ENCODE data around the gene ASNSD1. TPM values are rescaled to one million over a fixed set of nuclear protein-coding genes. Genes with fewer than 3 reads are reported as not detected.

The ASNSD1 gene
- total and polyA plus RNA-seq, 2 of the 13 experiments (the other 11 are each of a cell fraction or from before 2014, with no cell fraction given) = 35.1 to 96.6 TPM

DNA sequence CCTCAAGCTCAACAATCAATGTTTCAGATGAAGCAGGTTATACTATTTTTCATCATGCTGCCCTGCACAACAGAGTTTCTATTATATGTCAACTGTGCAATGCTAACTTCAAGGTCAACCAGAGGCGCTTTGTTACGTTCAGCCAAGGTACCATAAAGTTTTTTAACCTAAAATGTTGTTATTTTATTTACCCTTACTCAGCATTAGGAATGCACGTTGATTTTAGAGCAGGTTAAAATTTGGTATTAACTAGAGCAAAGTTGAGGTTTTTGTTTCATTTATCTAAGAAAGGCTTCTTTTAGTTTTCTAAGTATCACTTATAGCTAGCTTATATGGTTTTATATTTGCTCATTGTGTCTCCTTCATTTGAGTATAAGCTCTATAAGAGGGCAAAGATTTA lies 35.0 kb downstream of the ASNSD1 start:
- Histone ChIP-seq H4K20me1 (ENCODE audit: insufficient read depth, low read length) (no peaks in the 10 kb centered on the region), H2AFZ (ENCODE audit: low read length) (no peak overlapping the region), H3K27ac (ENCODE audit: extremely low read length, insufficient read depth, low read length) (no peak overlapping the region), H3K9ac (ENCODE audit: insufficient read depth, low read depth, low read length) (no peak overlapping the region), H3K9me3 (ENCODE audit: low read length) (no peaks in the 10 kb centered on the region), H3K4me2 (ENCODE audit: low read depth, low read length) (no peak overlapping the region), H3K4me3 (replicated peaks in 1 of 3; ENCODE audit: insufficient read depth in 1 of 3, low read depth in 2 of 3, low read length in 3 of 3) (no peak overlapping the region), H3K36me3 (replicated peaks in 1 of 2; ENCODE audit: control insufficient read depth in 1 of 2, insufficient read depth in 2 of 2, low read length in 2 of 2) (no peaks in the 10 kb centered on the region; a peak in 1 of 5 replicates), H3K27me3 (ENCODE audit: control insufficient read depth in 1 of 2, insufficient read depth in 2 of 2, low read length in 2 of 2) (no peaks in the 10 kb centered on the region), H3K4me1 (ENCODE audit: insufficient read depth, low read length) (no peaks in the 10 kb centered on the region), H3K79me2 (ENCODE audit: insufficient read depth, low read length) (no peaks in the 10 kb centered on the region)
- ChIA-PET CTCF (ENCODE audit: low intra/inter-chr PET ratio, low total read pairs) (interaction anchor here (1.2 kb wide), 1 partner anchor 22 kb away, joined by 3 read pairs; the partner anchor contains the start of gene ANKAR), POLR2A (interaction anchor here (2.5 kb wide), 1 partner anchor 21 kb away, joined by 6 read pairs; no protein-coding TSS in a partner anchor)
- FAIRE-seq (no peak), ATAC-seq (no peak), DNase-seq (ENCODE audit: low spot score) (no peak)
- in situ Hi-C loops (cut with HindIII; ENCODE audit: extremely low pct_ligation_motif_present, low pct_unique_long_range_greater_than_20kb) = no loop called here
- intact Hi-C loops (cut with micrococcal nuclease; ENCODE audit: unreplicated experiment) = loop anchor here (5.0 kb wide), 1 partner anchor 66 kb away; the partner anchor contains the start of gene OSGEPL1
- no peak for TF ChIP-seq ZBTB38 (CRISPR knock-in tag; IDR thresholded peaks at IDR 0.05)
- TF ChIP-seq, protein P1, sequence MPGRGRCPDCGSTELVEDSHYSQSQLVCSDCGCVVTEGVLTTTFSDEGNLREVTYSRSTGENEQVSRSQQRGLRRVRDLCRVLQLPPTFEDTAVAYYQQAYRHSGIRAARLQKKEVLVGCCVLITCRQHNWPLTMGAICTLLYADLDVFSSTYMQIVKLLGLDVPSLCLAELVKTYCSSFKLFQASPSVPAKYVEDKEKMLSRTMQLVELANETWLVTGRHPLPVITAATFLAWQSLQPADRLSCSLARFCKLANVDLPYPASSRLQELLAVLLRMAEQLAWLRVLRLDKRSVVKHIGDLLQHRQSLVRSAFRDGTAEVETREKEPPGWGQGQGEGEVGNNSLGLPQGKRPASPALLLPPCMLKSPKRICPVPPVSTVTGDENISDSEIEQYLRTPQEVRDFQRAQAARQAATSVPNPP (CRISPR knock-in tag; IDR thresholded peaks at IDR 0.05) = no peak
- TF ChIP-seq ELF3 (CRISPR knock-in tag; IDR thresholded peaks at IDR 0.05) = no peak
- no peak for TF ChIP-seq ZFP37 (CRISPR knock-in tag; IDR thresholded peaks at IDR 0.05; ENCODE audit: borderline replicate concordance)
- TF ChIP-seq, protein P2, sequence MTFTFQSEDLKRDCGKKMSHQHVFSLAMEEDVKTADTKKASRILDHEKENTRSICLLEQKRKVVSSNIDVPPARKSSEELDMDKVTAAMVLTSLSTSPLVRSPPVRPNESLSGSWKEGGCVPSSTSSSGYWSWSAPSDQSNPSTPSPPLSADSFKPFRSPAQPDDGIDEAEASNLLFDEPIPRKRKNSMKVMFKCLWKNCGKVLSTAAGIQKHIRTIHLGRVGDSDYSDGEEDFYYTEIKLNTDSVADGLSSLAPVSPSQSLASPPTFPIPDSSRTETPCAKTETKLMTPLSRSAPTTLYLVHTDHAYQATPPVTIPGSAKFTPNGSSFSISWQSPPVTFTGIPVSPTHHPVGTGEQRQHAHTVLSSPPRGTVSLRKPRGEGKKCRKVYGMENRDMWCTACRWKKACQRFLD (CRISPR knock-in tag; IDR thresholded peaks at IDR 0.05; ENCODE audit: borderline replicate concordance) = no peak
- no peak for TF ChIP-seq IRF2 (CRISPR knock-in tag; IDR thresholded peaks at IDR 0.05)
- no peak for TF ChIP-seq ZBTB3 (CRISPR knock-in tag; IDR thresholded peaks at IDR 0.05; ENCODE audit: borderline replicate concordance, low read depth)
- TF ChIP-seq, protein P3, sequence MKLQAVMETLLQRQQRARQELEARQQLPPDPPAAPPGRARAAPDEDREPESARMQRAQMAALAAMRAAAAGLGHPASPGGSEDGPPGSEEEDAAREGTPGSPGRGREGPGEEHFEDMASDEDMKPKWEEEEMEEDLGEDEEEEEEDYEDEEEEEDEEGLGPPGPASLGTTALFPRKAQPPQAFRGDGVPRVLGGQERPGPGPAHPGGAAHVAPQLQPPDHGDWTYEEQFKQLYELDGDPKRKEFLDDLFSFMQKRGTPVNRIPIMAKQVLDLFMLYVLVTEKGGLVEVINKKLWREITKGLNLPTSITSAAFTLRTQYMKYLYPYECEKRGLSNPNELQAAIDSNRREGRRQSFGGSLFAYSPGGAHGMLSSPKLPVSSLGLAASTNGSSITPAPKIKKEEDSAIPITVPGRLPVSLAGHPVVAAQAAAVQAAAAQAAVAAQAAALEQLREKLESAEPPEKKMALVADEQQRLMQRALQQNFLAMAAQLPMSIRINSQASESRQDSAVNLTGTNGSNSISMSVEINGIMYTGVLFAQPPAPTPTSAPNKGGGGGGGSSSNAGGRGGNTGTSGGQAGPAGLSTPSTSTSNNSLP (IDR thresholded peaks at IDR 0.05; ENCODE audit: low read depth, low read length) = no peak
- no peak for TF ChIP-seq ASH2L (IDR thresholded peaks at IDR 0.05; ENCODE audit: insufficient read length, low read depth, low read length)
- TF ChIP-seq ZSCAN12 (CRISPR knock-in tag; IDR thresholded peaks at IDR 0.05) = no peak
- TF ChIP-seq, protein P4, sequence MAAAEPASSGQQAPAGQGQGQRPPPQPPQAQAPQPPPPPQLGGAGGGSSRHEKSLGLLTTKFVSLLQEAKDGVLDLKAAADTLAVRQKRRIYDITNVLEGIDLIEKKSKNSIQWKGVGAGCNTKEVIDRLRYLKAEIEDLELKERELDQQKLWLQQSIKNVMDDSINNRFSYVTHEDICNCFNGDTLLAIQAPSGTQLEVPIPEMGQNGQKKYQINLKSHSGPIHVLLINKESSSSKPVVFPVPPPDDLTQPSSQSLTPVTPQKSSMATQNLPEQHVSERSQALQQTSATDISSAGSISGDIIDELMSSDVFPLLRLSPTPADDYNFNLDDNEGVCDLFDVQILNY (CRISPR knock-in tag; conservative IDR thresholded peaks at IDR 0.05) = no peak
- TF ChIP-seq MAFF (IDR thresholded peaks at IDR 0.05; ENCODE audit: low read depth, low read length) = peak; percentile 65
- TF ChIP-seq, protein P5, sequence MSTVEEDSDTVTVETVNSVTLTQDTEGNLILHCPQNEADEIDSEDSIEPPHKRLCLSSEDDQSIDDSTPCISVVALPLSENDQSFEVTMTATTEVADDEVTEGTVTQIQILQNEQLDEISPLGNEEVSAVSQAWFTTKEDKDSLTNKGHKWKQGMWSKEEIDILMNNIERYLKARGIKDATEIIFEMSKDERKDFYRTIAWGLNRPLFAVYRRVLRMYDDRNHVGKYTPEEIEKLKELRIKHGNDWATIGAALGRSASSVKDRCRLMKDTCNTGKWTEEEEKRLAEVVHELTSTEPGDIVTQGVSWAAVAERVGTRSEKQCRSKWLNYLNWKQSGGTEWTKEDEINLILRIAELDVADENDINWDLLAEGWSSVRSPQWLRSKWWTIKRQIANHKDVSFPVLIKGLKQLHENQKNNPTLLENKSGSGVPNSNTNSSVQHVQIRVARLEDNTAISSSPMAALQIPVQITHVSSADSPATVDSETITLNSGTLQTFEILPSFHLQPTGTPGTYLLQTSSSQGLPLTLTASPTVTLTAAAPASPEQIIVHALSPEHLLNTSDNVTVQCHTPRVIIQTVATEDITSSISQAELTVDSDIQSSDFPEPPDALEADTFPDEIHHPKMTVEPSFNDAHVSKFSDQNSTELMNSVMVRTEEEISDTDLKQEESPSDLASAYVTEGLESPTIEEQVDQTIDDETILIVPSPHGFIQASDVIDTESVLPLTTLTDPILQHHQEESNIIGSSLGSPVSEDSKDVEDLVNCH (CRISPR knock-in tag; IDR thresholded peaks at IDR 0.05) = no peak
- no peak for TF ChIP-seq ZIK1 (CRISPR knock-in tag; IDR thresholded peaks at IDR 0.05; ENCODE audit: borderline replicate concordance, low read depth)
- TF ChIP-seq MAFK (conservative IDR thresholded peaks at IDR 0.05 in 1 of 2, IDR thresholded peaks at IDR 0.05 in 1 of 2; ENCODE audit: low read length in 2 of 2) = peak; percentile 48 to 77; a peak in 3 of 4 replicates
- no peak for TF ChIP-seq CENPX (CRISPR knock-in tag; IDR thresholded peaks at IDR 0.05)
- TF ChIP-seq ELF4 (CRISPR knock-in tag; IDR thresholded peaks at IDR 0.05; ENCODE audit: borderline replicate concordance) = no peak
- TF ChIP-seq ZNF383 (CRISPR knock-in tag; IDR thresholded peaks at IDR 0.05; ENCODE audit: borderline replicate concordance) = no peak
- BruUV-seq (replicated peaks) = no TSS peak
- 84% methylated on average over 3 of the region's 3 CpGs for whole genome bisulfite sequencing (ENCODE audit: low lambda C conversion rate)

All from HepG2 (cell line).